ENCODE results near the gene PPP1R13B.

The PPP1R13B gene

DNA sequence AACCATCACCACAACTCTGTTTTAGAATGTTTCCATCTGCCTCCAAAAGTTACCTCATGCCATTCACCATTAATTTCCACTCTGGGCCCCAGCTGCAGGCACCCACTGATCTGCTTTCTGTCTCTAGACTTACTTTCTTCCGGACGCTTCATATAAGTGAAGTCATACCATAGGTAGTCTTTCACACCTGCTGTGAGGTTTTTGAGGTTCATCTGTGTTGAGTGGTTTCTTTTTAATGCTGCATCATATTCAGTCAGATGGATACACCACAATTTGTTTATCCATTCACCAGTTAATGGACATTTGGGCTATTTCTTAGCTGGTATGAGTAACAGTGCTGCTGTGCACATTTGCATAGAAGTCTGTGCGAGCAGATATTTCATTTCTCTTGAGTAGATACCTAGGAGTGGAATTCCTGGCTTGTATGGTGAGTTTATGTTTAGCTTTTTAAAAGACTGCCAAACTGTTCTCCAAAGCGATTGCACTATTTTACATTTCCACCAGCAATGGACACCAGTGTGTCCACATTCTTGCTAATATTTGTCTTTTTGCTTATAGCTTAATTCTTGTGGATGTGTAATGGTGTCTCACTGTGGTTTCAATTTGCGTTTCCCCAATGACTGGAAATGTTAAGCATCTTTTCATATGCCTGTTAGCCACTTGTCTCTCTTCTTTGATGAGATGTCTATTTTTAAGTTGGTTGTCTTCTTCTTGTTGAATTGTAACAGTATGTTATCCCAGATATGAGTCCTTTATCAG lies 83.5 kb downstream of the PPP1R13B start:
- in situ Hi-C loops (cut with MboI; ENCODE audit: low pct_unique_long_range_greater_than_20kb, low sequenced_read_pairs, unreplicated experiment) = no loop called here
- TF ChIP-seq, protein P1, sequence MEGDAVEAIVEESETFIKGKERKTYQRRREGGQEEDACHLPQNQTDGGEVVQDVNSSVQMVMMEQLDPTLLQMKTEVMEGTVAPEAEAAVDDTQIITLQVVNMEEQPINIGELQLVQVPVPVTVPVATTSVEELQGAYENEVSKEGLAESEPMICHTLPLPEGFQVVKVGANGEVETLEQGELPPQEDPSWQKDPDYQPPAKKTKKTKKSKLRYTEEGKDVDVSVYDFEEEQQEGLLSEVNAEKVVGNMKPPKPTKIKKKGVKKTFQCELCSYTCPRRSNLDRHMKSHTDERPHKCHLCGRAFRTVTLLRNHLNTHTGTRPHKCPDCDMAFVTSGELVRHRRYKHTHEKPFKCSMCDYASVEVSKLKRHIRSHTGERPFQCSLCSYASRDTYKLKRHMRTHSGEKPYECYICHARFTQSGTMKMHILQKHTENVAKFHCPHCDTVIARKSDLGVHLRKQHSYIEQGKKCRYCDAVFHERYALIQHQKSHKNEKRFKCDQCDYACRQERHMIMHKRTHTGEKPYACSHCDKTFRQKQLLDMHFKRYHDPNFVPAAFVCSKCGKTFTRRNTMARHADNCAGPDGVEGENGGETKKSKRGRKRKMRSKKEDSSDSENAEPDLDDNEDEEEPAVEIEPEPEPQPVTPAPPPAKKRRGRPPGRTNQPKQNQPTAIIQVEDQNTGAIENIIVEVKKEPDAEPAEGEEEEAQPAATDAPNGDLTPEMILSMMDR (IDR thresholded peaks at IDR 0.05; ENCODE audit: extremely low read depth, insufficient read depth, missing control alignments) = no peak
- DNase-seq (ENCODE audit: low spot score) = peak; percentile 57

DNA sequence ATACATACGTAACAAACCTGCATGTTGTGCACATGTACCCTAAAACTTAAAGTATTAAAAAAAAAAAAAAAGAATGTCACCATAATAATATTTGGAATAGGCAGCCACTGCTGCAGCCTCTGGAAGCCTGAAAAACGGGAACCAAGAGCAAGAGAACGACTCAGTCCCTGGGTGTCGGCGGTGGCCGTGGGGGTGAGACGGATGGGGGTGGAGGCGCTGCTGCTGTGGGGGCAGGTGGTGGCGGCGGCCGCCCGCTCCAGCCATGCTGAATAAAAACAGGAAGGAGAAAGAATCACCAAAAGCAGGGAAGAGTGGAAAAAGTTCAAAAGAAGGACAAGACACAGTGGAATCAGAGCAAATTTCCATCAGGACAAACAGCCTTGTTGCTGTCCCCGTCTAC lies 84.8 kb downstream of the PPP1R13B start:
- TF ChIP-seq, protein P1 (IDR thresholded peaks at IDR 0.05; ENCODE audit: extremely low read depth, insufficient read depth, missing control alignments) = no peak
- DNase-seq (ENCODE audit: low spot score) = no peak
- in situ Hi-C loops (cut with MboI; ENCODE audit: low pct_unique_long_range_greater_than_20kb, low sequenced_read_pairs, unreplicated experiment) = no loop called here

DNA sequence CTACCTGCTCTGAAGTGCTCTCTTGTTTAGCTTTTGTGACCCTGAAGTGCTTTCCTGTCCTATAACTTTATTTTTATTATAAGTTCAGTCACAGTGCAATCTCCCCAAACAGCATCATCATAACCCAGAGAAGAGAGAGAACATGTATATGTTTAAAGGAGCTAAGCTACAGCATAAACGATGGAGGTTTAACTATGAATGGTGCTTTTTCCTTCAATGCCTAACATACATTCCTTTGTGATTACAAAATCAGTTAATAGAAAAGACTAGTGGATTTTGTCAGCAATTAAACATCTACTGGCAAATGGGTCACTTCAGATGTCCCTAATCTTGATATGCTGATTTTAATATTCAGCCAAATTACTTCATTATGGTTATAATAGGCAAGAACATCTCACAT lies 85.3 kb downstream of the PPP1R13B start:
- no peak for DNase-seq (ENCODE audit: low spot score)
- in situ Hi-C loops (cut with MboI; ENCODE audit: low pct_unique_long_range_greater_than_20kb, low sequenced_read_pairs, unreplicated experiment) = no loop called here
- TF ChIP-seq, protein P1 (IDR thresholded peaks at IDR 0.05; ENCODE audit: extremely low read depth, insufficient read depth, missing control alignments) = no peak

DNA sequence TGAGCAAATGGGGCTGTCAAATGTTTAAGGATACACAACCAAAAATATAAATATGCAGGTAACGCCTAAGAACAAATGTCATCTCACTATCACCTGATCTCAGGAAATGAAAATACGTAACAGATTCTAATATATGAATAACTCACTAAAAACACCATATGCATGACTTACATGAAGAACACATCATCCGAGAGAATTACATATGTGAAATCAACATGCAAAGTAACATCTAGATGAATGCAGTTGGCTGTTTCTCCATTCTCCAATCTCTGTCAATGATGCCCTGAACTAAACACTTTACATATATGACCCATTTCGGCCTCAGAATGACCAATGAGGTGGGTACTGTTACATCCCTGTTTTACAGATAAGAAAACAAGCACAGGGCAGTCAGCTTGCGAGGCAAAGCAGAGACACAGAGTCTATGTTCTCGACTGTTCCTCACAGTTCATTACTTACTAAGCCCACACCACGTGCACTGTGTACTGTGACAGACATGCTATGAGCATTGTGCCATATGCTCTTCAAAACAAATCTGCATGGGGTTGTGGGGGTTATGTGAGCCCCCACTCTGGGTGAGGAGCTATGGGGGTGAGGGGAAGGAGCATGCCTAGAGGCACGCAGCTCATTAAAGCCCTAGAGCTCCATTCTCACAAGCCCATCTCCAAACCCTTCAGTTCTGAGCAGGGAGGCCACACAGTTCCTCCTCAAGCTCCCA lies 89.2 kb downstream of the PPP1R13B start:
- DNase-seq (ENCODE audit: low spot score) = no peak
- TF ChIP-seq, protein P1 (IDR thresholded peaks at IDR 0.05; ENCODE audit: extremely low read depth, insufficient read depth, missing control alignments) = no peak
- in situ Hi-C loops (cut with MboI; ENCODE audit: low pct_unique_long_range_greater_than_20kb, low sequenced_read_pairs, unreplicated experiment) = no loop called here

DNA sequence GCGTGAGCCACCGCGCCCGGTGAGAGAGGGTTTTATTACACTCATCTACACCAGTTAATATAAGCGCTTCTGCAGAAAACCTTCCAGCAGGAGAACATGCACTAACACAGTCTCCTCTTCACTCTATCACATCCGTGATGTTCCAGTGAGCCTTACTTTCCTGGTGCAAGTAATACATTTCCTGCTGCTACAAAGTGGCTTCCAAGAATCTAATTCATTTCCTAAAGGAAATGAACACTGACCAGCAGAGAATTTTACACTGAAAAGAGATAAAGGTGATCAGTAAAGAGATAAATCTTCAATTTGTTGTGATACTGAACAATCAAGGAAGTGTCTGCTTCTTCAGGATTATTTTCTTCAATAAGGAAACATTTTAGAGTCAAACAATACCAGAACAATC lies 92.3 kb downstream of the PPP1R13B start:
- TF ChIP-seq, protein P1 (IDR thresholded peaks at IDR 0.05; ENCODE audit: extremely low read depth, insufficient read depth, missing control alignments) = no peak
- in situ Hi-C loops (cut with MboI; ENCODE audit: low pct_unique_long_range_greater_than_20kb, low sequenced_read_pairs, unreplicated experiment) = no loop called here

DNA sequence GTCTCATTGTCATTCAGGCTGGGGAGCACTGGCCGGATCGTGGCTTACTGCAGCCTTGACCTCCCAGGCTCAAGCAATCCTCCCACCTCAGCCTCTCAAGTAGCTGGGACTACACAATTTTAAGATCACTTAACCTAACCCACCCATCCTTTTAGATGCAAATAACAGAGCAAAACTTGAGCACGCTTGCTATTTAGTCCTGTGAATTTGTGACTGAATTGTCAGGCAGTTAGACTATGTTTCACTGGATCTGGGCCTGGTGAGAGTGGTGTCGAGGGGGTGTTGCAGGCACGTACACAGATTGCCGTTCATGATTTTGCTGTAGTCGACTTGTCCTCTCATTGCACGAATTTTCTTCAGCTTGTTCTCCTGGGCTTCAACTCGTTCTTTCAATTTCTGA lies 93.6 kb downstream of the PPP1R13B start:
- in situ Hi-C loops (cut with MboI; ENCODE audit: low pct_unique_long_range_greater_than_20kb, low sequenced_read_pairs, unreplicated experiment) = no loop called here
- TF ChIP-seq, protein P1 (IDR thresholded peaks at IDR 0.05; ENCODE audit: extremely low read depth, insufficient read depth, missing control alignments) = no peak
- no peak for DNase-seq (ENCODE audit: low spot score)

More for the DNA sequence above, 92.3 kb downstream of the PPP1R13B start:
- no peak for DNase-seq (ENCODE audit: low spot score)
